Retinal pigment epithelial cell (primary cell): Measurements from ENCODE around the gene PCBP2.

Experiments used
- DNase-seq: peaks from one replicate; pipeline ENCODE4 v3.0.0-alpha.2; 2010; ENCODE audit warnings: low read depth
- H3K4me3 ChIP-seq: 2 replicates; pipeline ENCODE4 v1.5.1; 2011; ENCODE audit warnings: mild to moderate bottlenecking, low read length, control low read depth, moderate library complexity
- TF ChIP-seq, protein P1 (sequence below): conservative IDR thresholded peaks from 2 replicates; pipeline ENCODE4 v1.5.1; 2011; ENCODE audit warnings: low read depth, low read length, control low read depth, inconsistent platforms

The PCBP2 gene

GRCh38 chr12:53508534-53509170, 56.8 kb downstream of the PCBP2 start:
- TF ChIP-seq, protein P1, sequence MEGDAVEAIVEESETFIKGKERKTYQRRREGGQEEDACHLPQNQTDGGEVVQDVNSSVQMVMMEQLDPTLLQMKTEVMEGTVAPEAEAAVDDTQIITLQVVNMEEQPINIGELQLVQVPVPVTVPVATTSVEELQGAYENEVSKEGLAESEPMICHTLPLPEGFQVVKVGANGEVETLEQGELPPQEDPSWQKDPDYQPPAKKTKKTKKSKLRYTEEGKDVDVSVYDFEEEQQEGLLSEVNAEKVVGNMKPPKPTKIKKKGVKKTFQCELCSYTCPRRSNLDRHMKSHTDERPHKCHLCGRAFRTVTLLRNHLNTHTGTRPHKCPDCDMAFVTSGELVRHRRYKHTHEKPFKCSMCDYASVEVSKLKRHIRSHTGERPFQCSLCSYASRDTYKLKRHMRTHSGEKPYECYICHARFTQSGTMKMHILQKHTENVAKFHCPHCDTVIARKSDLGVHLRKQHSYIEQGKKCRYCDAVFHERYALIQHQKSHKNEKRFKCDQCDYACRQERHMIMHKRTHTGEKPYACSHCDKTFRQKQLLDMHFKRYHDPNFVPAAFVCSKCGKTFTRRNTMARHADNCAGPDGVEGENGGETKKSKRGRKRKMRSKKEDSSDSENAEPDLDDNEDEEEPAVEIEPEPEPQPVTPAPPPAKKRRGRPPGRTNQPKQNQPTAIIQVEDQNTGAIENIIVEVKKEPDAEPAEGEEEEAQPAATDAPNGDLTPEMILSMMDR: peak; percentile 93
- DNase-seq: no peak
- H3K4me3 ChIP-seq: no peak overlapping the region

DNA sequence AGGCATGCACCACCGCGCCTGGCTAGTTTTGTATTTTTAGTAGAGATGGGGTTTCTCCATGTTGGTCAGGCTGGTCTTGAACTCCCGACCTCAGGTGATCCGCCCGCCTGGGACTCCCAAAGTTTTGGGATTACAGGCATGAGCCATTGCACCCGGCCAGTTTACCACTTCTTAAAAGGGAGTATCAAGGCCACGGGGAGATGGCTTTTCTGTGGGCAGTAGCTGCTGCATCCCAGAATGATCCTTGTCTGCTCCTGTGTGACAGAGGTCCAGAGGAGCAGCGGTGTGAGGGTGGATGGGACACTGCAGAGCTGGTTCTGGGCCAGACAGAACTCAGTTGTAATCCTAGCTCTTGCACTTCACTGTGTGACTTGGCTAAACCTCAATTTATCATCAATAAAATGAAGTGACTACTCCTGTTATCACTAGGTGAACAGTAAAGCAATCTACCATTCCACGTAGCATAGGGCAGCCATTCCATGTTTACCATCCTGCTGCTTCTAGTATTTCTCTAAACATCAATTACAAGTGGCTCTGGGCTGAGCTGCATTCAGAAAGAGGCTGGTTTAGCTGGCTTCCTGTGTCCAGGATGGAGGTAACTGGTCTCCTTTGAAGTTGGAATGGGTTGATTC, 58.4 kb downstream of the PCBP2 start:
- TF ChIP-seq, protein P1: no peak
- DNase-seq: no peak
- no peak overlapping the region for H3K4me3 ChIP-seq

DNA sequence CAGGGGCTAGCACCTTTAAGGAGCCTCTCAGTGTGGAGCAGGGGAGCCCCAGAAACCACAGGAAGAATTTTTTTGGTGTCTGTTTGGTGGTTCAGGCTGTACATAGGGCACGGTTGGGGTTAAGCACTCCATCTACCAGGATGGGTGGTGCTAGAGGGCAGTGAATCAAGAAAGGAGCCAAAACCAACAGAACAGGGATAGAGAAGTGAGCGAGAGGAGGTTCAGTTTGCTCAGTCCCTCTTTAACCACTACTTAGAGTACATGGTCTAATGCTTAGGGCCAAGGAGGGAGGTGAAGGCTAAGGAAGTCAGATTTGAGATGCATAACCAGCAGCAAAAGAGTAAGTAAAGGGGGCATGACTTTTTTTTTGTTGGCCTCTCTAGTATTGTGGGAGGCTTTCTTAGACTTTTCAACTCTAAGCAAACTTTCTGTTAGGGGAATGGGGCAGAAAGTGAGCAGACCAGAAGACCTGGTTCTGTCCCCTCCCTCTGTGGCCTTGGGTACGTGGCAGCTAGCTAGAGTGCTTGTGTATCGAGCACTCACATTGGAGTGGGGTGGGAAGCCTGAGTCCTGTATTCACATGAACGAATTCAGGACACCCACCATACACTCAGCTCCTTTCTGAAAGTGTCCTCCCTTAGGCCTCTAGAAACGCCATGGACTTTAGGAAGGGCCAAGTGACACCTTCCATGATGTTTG, 62.0 kb downstream of the PCBP2 start:
- H3K4me3 ChIP-seq: no peak overlapping the region
- TF ChIP-seq, protein P1: no peak
- DNase-seq: no peak

DNA sequence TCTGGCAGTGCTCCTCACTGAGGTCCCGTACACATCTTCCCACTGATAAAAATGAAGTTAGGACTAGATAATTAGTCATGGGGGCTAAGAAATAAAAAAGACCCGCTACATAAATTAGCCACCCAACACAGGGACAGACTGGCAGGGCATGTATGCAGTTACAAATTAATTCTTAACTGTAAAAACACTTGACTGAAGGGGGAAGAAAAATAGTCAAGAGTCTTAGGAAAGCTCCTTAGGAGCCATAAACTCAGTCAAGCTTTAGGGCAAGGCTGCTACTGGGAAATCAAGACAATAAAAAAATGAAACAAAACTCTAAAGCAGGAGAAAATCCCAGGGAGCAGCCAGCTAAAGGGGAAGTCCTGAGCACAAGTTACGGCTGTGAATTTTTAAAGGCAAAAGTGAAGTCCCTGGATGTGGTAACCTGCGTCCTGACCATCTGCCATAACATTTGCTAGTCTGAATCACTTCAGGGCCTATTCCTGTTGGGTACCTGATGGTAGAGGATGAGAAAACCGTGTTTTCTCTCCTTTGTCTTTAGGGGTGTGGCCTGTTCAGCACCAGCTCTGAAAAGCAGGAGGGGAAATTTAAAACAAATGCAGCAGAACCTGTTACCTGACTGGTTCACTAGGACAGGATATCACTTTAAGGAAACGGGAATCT, 62.9 kb downstream of the PCBP2 start:
- TF ChIP-seq, protein P1: no peak
- H3K4me3 ChIP-seq: no peak overlapping the region
- no peak for DNase-seq

GRCh38 chr12:53515291-53515680, 63.4 kb downstream of the PCBP2 start:
- no peak overlapping the region for H3K4me3 ChIP-seq
- TF ChIP-seq, protein P1: no peak
- DNase-seq: no peak

GRCh38 chr12:53516758-53517455, 65.0 kb downstream of the PCBP2 start:
- DNase-seq: no peak
- H3K4me3 ChIP-seq: no peak overlapping the region
- TF ChIP-seq, protein P1: no peak
